HPDE6-E6E7 (cell line): ENCODE measurements around the gene ATP8B3.

Experiments used
- DNase-seq: peaks from one replicate; pipeline ENCODE4 v3.0.0; 2011; ENCODE audit warnings: missing footprints; ENCODE audit errors: extremely low spot score

The ATP8B3 gene

GRCh38 chr19:1850809-1851653, 39.0 kb upstream of the ATP8B3 start:
- DNase-seq, result no peak

- no peak for DNase-seq
Measured at GRCh38 chr19:1849886-1850398, 37.9 kb upstream of the ATP8B3 start.

GRCh38 chr19:1849132-1849474, 37.0 kb upstream of the ATP8B3 start:
- DNase-seq, result no peak

GRCh38 chr19:1848399-1849131, 36.5 kb upstream of the ATP8B3 start, which contains the start of gene REXO1:
REXO1 (minus strand) TSS chr19:1848483; CDS start chr19:1848358, 125 bp downstream.
- DNase-seq, result peak; percentile 75

- no peak for DNase-seq
Measured at GRCh38 chr19:1847684-1848398, 35.8 kb upstream of the ATP8B3 start.

GRCh38 chr19:1847348-1847683, 35.2 kb upstream of the ATP8B3 start:
- no peak for DNase-seq

- no peak for DNase-seq
Measured at GRCh38 chr19:1846517-1847204, 34.6 kb upstream of the ATP8B3 start.

- DNase-seq, result no peak
Measured at GRCh38 chr19:1845642-1846041, 33.6 kb upstream of the ATP8B3 start.

GRCh38 chr19:1845125-1845515, 33.0 kb upstream of the ATP8B3 start:
- DNase-seq, result no peak

- no peak for DNase-seq
Measured at GRCh38 chr19:1844513-1845124, 32.5 kb upstream of the ATP8B3 start.

- no peak for DNase-seq
Measured at GRCh38 chr19:1843646-1844394, 31.7 kb upstream of the ATP8B3 start.

- DNase-seq, result no peak
Measured at GRCh38 chr19:1843116-1843515, 31.0 kb upstream of the ATP8B3 start.

GRCh38 chr19:1841209-1841924, 29.3 kb upstream of the ATP8B3 start:
- no peak for DNase-seq

- no peak for DNase-seq
Measured at GRCh38 chr19:1840541-1841115, 28.6 kb upstream of the ATP8B3 start.

- DNase-seq, result no peak
Measured at GRCh38 chr19:1839658-1840540, 27.8 kb upstream of the ATP8B3 start.

GRCh38 chr19:1837625-1838105, 25.6 kb upstream of the ATP8B3 start:
- DNase-seq, result no peak

GRCh38 chr19:1837222-1837565, 25.1 kb upstream of the ATP8B3 start:
- no peak for DNase-seq

GRCh38 chr19:1836458-1837221, 24.6 kb upstream of the ATP8B3 start:
- DNase-seq, result no peak
